NCI-H1105 treated with DMSO at 0.1 percent for 48 hours (cell line): Measurements from ENCODE around the gene ACAD9.
"Not testable (repeated sequence)": the region's sequence is repeated elsewhere in the genome, so short reads cannot be mapped to it uniquely, and the experiment has no call there.

Experiments used
- DNase-seq: peaks from one replicate; lab custom pipeline; 2025; lab: John Stamatoyannopoulos, UW

The ACAD9 gene

GRCh38 chr3:128895843-128896697 is 16.6 kb downstream of the ACAD9 start:
- DNase-seq, result no peak

- no peak for DNase-seq
These were observed 23.0 kb downstream of the ACAD9 start for GRCh38 chr3:128902426-128902825.

GRCh38 chr3:128903501-128903900 is 24.1 kb downstream of the ACAD9 start:
- no peak for DNase-seq

GRCh38 chr3:128906031-128906803 is 26.8 kb downstream of the ACAD9 start:
- DNase-seq, result no peak

GRCh38 chr3:128906804-128907525 is 27.5 kb downstream of the ACAD9 start:
- no peak for DNase-seq

GRCh38 chr3:128907706-128908445 is 28.5 kb downstream of the ACAD9 start:
- DNase-seq, result no peak

DNA sequence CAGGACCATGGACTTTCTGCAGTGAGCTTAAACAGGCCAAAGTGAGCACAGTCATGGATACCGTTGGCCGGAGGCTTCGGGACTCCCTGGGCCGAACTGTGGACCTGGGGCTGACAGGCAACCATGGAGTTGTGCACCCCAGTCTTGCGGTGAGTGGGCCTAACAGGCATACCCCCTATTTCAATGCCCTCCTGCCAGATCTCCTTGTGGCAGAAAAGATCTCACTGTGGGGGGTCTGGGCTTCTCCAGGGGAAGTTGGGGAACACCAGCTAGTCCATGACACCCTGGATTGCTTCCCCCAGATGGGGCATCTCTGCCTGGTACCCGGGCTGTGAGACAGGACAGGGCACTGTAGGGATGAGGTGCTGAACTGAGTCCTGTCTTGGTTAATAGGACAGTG is 29.5 kb downstream of the ACAD9 start:
- DNase-seq, result no peak

GRCh38 chr3:128910006-128910405 is 30.6 kb downstream of the ACAD9 start:
- DNase-seq, result no peak

DNA sequence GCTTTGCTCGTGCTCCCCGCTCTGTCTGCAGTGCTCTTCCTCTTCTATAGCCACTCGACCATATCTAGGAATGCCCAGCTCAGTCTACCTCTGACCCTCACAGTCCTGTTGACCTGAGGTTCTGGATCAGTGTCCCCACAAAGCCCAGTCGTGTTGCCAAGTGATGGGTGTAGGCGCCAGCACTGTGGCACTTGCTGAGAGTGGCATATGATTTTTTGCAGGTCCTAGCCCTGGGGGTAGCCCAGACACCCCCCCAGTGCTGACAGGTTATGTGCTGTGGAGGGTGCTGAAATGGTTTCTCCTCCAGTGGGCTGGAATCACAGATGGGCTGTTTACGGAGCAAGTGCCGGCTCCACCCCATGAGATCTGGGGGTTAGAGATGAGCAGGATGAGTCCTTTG is 32.5 kb downstream of the ACAD9 start:
- DNase-seq, result no peak

GRCh38 chr3:128914966-128915645 is 35.7 kb downstream of the ACAD9 start:
- no peak for DNase-seq

GRCh38 chr3:128917291-128917690 is 37.9 kb downstream of the ACAD9 start:
- DNase-seq, result no peak

DNA sequence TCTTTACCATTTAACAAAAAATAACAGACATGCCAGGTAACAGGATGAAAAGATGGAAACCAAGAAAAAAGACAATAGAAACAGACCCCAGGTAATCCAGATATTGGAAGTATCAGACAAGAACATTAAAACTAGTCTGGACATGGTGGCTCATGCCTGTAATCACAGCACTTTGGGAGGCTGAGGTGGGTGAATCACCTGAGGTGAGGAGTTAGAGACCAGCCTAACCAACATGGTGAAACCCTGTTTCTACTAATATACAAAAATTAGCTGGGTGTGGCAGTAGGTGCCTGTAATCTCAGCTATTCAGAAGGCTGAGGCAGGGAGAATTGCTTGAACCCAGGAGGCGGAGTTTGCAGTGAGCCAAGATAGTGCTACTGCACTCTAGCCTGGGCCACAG is 40.6 kb downstream of the ACAD9 start:
- no peak for DNase-seq

GRCh38 chr3:128922804-128923459 is 43.5 kb downstream of the ACAD9 start:
- no peak for DNase-seq

- no peak for DNase-seq
These were observed 44.2 kb downstream of the ACAD9 start for GRCh38 chr3:128923576-128923975.

DNA sequence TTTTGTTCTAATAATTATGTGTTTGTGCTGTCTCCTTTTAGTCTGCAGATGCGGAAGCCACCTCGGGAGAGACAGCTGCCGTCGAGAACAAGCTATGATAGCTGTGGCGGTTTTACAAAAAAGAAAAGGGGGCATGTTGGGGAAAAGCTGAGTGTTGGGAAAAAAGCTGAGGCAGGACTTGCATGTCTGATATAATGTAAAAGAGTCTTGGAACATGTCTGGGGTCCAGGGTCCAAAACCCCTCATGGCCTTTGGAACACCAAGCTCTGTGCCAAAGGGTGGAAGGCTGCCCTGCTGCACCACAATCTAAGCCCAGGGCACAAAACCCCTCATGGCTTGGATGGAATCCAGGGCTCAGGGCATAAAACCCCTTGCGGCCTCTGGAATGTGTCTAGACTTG is 44.6 kb downstream of the ACAD9 start:
- not testable (repeated sequence) for DNase-seq

DNA sequence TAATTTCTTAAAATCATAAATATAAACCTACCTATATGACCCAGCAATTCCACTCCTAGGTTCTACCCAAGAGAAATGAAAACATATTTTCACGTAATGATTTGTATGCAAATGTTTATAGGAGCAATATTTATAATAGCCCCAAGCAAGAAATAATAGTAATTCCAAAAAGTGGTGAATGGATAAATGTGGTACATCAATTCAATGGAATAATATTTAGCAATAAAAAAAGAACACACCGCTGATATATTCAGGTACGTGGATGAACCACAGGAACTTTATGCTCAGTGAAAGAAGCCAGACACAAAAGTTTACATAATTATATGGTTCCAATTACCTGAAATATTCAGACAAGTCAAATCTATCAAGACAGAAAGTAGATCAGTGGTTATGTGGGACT is 49.9 kb downstream of the ACAD9 start:
- no peak for DNase-seq

DNA sequence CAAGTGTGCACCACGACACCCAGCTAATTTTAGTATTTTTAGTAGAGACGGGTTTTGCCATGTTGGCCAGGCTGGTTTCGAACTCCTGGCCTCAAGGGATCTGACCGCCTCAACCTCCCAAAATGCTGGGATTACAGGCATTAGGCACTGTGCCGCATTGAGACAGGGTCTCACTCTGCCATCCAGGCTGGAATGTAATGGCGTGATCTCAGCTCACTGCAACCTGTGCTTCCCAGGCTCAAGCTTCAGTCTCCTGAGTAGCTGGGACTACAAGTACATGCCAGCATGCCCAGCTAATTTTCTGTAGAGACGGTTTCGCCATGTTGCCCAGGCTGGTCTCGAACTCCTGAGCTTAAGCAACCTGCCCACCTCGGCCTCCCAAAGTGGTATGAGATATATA is 51.6 kb downstream of the ACAD9 start:
- DNase-seq, result no peak

GRCh38 chr3:128932516-128933212 is 53.2 kb downstream of the ACAD9 start:
- no peak for DNase-seq

- no peak for DNase-seq
These were observed 53.9 kb downstream of the ACAD9 start for GRCh38 chr3:128933213-128933921.

GRCh38 chr3:128933922-128934253 is 54.5 kb downstream of the ACAD9 start:
- DNase-seq, result no peak
